Astrocyte (in vitro differentiated cells and primary cell): Measurements from ENCODE around the gene SMG1. TPM values are rescaled to one million over a fixed set of nuclear protein-coding genes. Genes with fewer than 3 reads are reported as not detected.

ENCODE experiments used
- DNase-seq: peaks from one replicate; pipeline ENCODE4 v3.0.0-alpha.2; 2010; ENCODE audit warnings: low read depth
- FAIRE-seq: peaks from 2 replicates; lab custom pipeline; 2011; peaks lifted over from hg19 to GRCh38; lab: Jason Lieb, UNC
- H2AFZ ChIP-seq: 2 replicates; pipeline ENCODE4 v1.6.0; 2012; ENCODE audit warnings: low read depth, low read length, inconsistent platforms
- H3K27ac ChIP-seq: 2 replicates; pipeline ENCODE4 v1.5.1; 2011; ENCODE audit warnings: low read depth, low read length, inconsistent platforms
- H3K27me3 ChIP-seq: 2 replicates; pipeline ENCODE4 v1.6.0; 2011; ENCODE audit warnings: low read length, inconsistent platforms; ENCODE audit not compliant: insufficient read depth
- H3K36me3 ChIP-seq: 2 replicates; pipeline ENCODE4 v1.5.1; 2011; ENCODE audit warnings: low read length, inconsistent platforms; ENCODE audit not compliant: insufficient read depth
- H3K4me1 ChIP-seq: 2 replicates; pipeline ENCODE4 v1.5.1; 2011; ENCODE audit warnings: low read length, inconsistent platforms; ENCODE audit not compliant: insufficient read depth
- H3K4me2 ChIP-seq: 2 replicates; pipeline ENCODE4 v1.6.0; 2012; ENCODE audit warnings: low read length, inconsistent platforms
- H3K4me3 ChIP-seq: 2 replicates; pipeline ENCODE4 v1.5.1; 2011; ENCODE audit warnings: low read depth, mild to moderate bottlenecking, low read length, inconsistent platforms; ENCODE audit not compliant: insufficient read depth
- H3K79me2 ChIP-seq: 2 replicates; pipeline ENCODE4 v1.6.0; 2012; ENCODE audit warnings: mild to moderate bottlenecking, low read length, inconsistent platforms; ENCODE audit not compliant: insufficient read depth
- H3K9ac ChIP-seq: 2 replicates; pipeline ENCODE4 v1.6.0; 2012; ENCODE audit warnings: mild to moderate bottlenecking, low read length, inconsistent platforms
- H3K9me3 ChIP-seq: 2 replicates; pipeline ENCODE4 v1.5.1; 2012; ENCODE audit warnings: low read depth, mild to moderate bottlenecking, low read length, inconsistent platforms; ENCODE audit not compliant: insufficient read depth
- H4K20me1 ChIP-seq: 2 replicates; pipeline ENCODE4 v1.6.0; 2012; ENCODE audit warnings: low read length, inconsistent platforms; ENCODE audit not compliant: insufficient read depth
- H3K27ac Mint-ChIP-seq: one replicate; pipeline ENCODE4 v1.8.0; 2021; ENCODE audit warnings: mild to moderate bottlenecking, mixed read lengths; ENCODE audit not compliant: unreplicated experiment
- H3K27me3 Mint-ChIP-seq: one replicate; pipeline ENCODE4 v1.8.0; 2021; ENCODE audit warnings: low read depth, mixed read lengths; ENCODE audit not compliant: unreplicated experiment
- H3K36me3 Mint-ChIP-seq: one replicate; pipeline ENCODE4 v1.8.0; 2021; ENCODE audit warnings: low read depth, mixed read lengths; ENCODE audit not compliant: unreplicated experiment
- H3K4me1 Mint-ChIP-seq: one replicate; pipeline ENCODE4 v1.8.0; 2021; ENCODE audit warnings: low read depth, mixed read lengths; ENCODE audit not compliant: unreplicated experiment
- H3K4me3 Mint-ChIP-seq: one replicate; pipeline ENCODE4 v1.8.0; 2021; ENCODE audit warnings: mild to moderate bottlenecking, moderate library complexity, mixed read lengths; ENCODE audit not compliant: unreplicated experiment
- H3K9me3 Mint-ChIP-seq: one replicate; pipeline ENCODE4 v1.8.0; 2021; ENCODE audit warnings: mild to moderate bottlenecking, mixed read lengths; ENCODE audit not compliant: unreplicated experiment
- EZH2 ChIP-seq: IDR thresholded peaks from 2 replicates; pipeline ENCODE4 v1.6.1; 2012; ENCODE audit warnings: mild to moderate bottlenecking, low read length, inconsistent platforms; ENCODE audit not compliant: insufficient read depth
- total RNA-seq: library from RNA; stranded (reverse); gene quantifications from 2 replicates; pipeline ENCODE4 v1.2.1, GENCODE V29; 2021
- TF ChIP-seq, protein P1 (sequence below): IDR thresholded peaks from 2 replicates; pipeline ENCODE4 v1.5.1; 2011; ENCODE audit warnings: low read depth, mild to moderate bottlenecking, inconsistent platforms, low read length, moderate library complexity; ENCODE audit not compliant: insufficient read depth

Gene SMG1
- total RNA-seq, 1 donor from 2014 or later, result 97.4 TPM

GRCh38 chr16:18792836-18793433 is 133.3 kb downstream of the SMG1 start:
- Mint-ChIP-seq H3K36me3 (peaks cover 9% of the 10 kb centered on the region), H3K27ac (no peak overlapping the region), H3K4me3 (no peak overlapping the region), H3K9me3 (no peaks in the 10 kb centered on the region), H3K4me1 (peaks cover 4% of the 10 kb centered on the region), H3K27me3 (no peaks in the 10 kb centered on the region)
- H2AFZ ChIP-seq, result no peak overlapping the region
- no peak for FAIRE-seq
- peaks cover 34% of the 10 kb centered on the region for H4K20me1 ChIP-seq
- peaks cover 9% of the 10 kb centered on the region for H3K4me1 ChIP-seq
- peak overlapping the region; percentile 43 for H3K27ac ChIP-seq
- H3K27me3 ChIP-seq, result no peaks in the 10 kb centered on the region
- TF ChIP-seq, protein P1, sequence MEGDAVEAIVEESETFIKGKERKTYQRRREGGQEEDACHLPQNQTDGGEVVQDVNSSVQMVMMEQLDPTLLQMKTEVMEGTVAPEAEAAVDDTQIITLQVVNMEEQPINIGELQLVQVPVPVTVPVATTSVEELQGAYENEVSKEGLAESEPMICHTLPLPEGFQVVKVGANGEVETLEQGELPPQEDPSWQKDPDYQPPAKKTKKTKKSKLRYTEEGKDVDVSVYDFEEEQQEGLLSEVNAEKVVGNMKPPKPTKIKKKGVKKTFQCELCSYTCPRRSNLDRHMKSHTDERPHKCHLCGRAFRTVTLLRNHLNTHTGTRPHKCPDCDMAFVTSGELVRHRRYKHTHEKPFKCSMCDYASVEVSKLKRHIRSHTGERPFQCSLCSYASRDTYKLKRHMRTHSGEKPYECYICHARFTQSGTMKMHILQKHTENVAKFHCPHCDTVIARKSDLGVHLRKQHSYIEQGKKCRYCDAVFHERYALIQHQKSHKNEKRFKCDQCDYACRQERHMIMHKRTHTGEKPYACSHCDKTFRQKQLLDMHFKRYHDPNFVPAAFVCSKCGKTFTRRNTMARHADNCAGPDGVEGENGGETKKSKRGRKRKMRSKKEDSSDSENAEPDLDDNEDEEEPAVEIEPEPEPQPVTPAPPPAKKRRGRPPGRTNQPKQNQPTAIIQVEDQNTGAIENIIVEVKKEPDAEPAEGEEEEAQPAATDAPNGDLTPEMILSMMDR, result no peak
- no peak for TF ChIP-seq EZH2
- peaks cover 55% of the 10 kb centered on the region for H3K79me2 ChIP-seq
- H3K4me2 ChIP-seq, result peak overlapping the region; percentile 36
- peak overlapping the region; percentile 33 for H3K9ac ChIP-seq
- DNase-seq, result peak; percentile 48
- H3K4me3 ChIP-seq, result no peak overlapping the region
- H3K36me3 ChIP-seq, result peaks cover 42% of the 10 kb centered on the region
- no peaks in the 10 kb centered on the region for H3K9me3 ChIP-seq

DNA sequence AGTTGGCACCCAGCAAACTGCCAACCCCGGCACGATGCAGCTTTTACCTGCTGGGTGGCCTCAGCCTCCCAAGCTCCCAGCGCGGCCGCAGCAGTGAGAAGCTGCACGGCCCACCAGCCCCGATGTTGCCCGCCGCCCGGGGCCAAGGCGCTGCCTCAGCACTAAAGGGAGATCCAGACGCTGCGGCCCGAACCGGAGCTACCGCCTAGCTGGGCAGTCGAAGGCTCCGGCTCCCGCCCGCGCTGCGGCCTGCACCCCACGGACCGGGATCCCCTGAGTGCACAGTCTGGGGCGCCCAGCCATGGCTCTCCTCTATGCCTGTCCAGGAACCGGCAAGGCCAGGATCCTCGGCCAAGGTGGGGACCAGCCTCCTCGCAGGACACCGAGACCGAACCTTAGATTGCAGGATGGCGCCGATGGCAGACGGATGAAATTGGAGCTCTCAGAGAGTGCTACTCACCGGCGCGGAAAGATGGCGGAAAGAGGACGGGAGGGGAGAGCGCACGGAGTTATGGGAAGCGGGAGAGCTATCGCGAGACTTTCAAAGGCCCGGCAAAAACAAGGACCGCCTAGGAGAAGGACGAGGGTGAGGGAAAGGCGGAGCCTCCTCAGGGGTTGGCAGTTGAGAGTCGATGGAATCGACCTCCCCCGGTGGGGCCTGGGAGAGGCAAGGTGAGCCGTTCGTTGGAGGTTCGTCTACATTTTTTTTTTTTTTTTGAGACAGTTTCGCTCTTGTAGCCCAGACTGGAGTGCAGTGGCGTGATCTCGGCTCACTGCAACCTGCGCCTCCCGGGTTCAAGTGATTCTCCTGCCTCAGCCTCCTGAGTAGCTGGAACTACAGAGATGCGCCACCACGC is 136.1 kb downstream of the SMG1 start, which contains the start of gene RPS15A:
Gene RPS15A, minus strand, starts transcription at position 485 of the 857 bp plus-strand sequence. CDS start 1,221 bp downstream, outside the sequence.
- peak within 1 kb of the TSS; percentile 93 for H3K27ac Mint-ChIP-seq
- Histone ChIP-seq H3K4me2 (peak within 1 kb of the TSS; percentile 99), H3K9me3 (no peaks in the 10 kb centered on the region), H3K4me3 (peak within 1 kb of the TSS; percentile 97), H3K27ac (peak within 1 kb of the TSS; percentile 84), H3K27me3 (no peaks in the 10 kb centered on the region), H3K79me2 (peaks cover 56% of the 10 kb centered on the region), H4K20me1 (peaks cover 49% of the 10 kb centered on the region), H3K9ac (peak within 1 kb of the TSS; percentile 99), H3K36me3 (peaks cover 52% of the 10 kb centered on the region), H3K4me1 (peaks cover 17% of the 10 kb centered on the region), H2AFZ (peak within 1 kb of the TSS; percentile 61)
- no peaks in the 10 kb centered on the region for H3K9me3 Mint-ChIP-seq
- TF ChIP-seq, protein P1, result no peak
- TF ChIP-seq EZH2, result no peak
- H3K27me3 Mint-ChIP-seq, result no peaks in the 10 kb centered on the region
- peak within 1 kb of the TSS; percentile 94 for H3K4me3 Mint-ChIP-seq
- FAIRE-seq (no peak), DNase-seq (peak; percentile 95)
- peaks cover 16% of the 10 kb centered on the region for H3K36me3 Mint-ChIP-seq
- H3K4me1 Mint-ChIP-seq, result peaks cover 26% of the 10 kb centered on the region
